Activated CD4-positive, alpha-beta memory T cell treated with anti-CD3 and anti-CD28 coated beads for 36 hours (primary cell): ENCODE results near the gene VTI1B. TPM values are rescaled to one million over a fixed set of nuclear protein-coding genes. Genes with fewer than 3 reads are reported as not detected.
A peak's percentile ranks its signal among the peaks of the same experiment; 100 is the strongest.
"Not testable (repeated sequence)": the region's sequence is repeated elsewhere in the genome, so short reads cannot be mapped to it uniquely, and the experiment has no call there.

Experiments used
- CTCF ChIA-PET: fragments of 350-600 bp; sonication (Branson Sonifier 250); formaldehyde crosslinking; loops from one replicate; lab custom pipeline; 2021; ENCODE audit warnings: antibody characterized with exemption, inconsistent platforms; lab: Charles Lee
- POLR2A ChIA-PET: fragments of 350-600 bp; sonication (Branson Sonifier 250); formaldehyde crosslinking; loops from one replicate; lab custom pipeline; 2021; ENCODE audit warnings: antibody characterized with exemption; lab: Charles Lee
- DNase-seq: peaks from one replicate; pipeline ENCODE4 v3.0.0-alpha.2; 2020
- H3K27ac Mint-ChIP-seq: one replicate; pipeline ENCODE4 v1.8.0; 2021; ENCODE audit warnings: mixed read lengths
- H3K27me3 Mint-ChIP-seq: one replicate; pipeline ENCODE4 v1.8.0; 2021; ENCODE audit warnings: mixed read lengths
- H3K36me3 Mint-ChIP-seq: one replicate; pipeline ENCODE4 v1.8.0; 2021; ENCODE audit warnings: mixed read lengths
- H3K4me1 Mint-ChIP-seq: one replicate; pipeline ENCODE4 v1.8.0; 2021; ENCODE audit warnings: low read depth, mixed read lengths
- H3K4me3 Mint-ChIP-seq: one replicate; pipeline ENCODE4 v1.8.0; 2021; ENCODE audit warnings: mild to moderate bottlenecking, mixed read lengths
- H3K9me3 Mint-ChIP-seq: one replicate; pipeline ENCODE4 v1.8.0; 2021; ENCODE audit warnings: mixed read lengths
- intact Hi-C: fragments of 100-400 bp; cut with micrococcal nuclease; formaldehyde crosslinking; loops from one replicate; pipeline ENCODE4 v1.15.1; 2023
- total RNA-seq, 2 experiments: library from RNA; stranded (reverse); gene quantifications; one replicate each; pipeline ENCODE4 v1.2.3, GENCODE V29; 2021

VTI1B gene
- total RNA-seq, 2 experiments from 2014 or later: 75.6 to 75.8 TPM

GRCh38 chr14:67704484-67705089 is 30.2 kb upstream of the VTI1B start:
- CTCF ChIA-PET: interaction anchor here (0.6 to 6.2 kb wide), 48 partner anchors 9 to 345 kb away, joined by 3 to 149 read pairs (median 6); partner anchors contain the start of genes ARG2, ATP6V1D, EIF2S1 and PIGH
- intact Hi-C loops: loop anchor here (1.0 to 5.0 kb wide), 4 partner anchors 37 to 277 kb away; no protein-coding TSS in a partner anchor
- peaks cover 7% of the 10 kb centered on the region for H3K9me3 Mint-ChIP-seq
- H3K27ac Mint-ChIP-seq: no peak overlapping the region
- POLR2A ChIA-PET: interaction anchor here (0.7 to 1.4 kb wide), 2 partner anchors 9 to 36 kb away, joined by 3 to 5 read pairs; partner anchors contain the start of gene RDH11
- H3K27me3 Mint-ChIP-seq: peaks cover 3% of the 10 kb centered on the region
- H3K4me3 Mint-ChIP-seq: no peak overlapping the region
- peaks cover 2% of the 10 kb centered on the region for H3K4me1 Mint-ChIP-seq
- H3K36me3 Mint-ChIP-seq: no peaks in the 10 kb centered on the region
- DNase-seq: peak; percentile 24

- Mint-ChIP-seq H3K27me3 (peaks cover 3% of the 10 kb centered on the region), H3K4me3 (no peak overlapping the region), H3K36me3 (no peaks in the 10 kb centered on the region), H3K27ac (no peak overlapping the region), H3K4me1 (peaks cover 2% of the 10 kb centered on the region), H3K9me3 (peaks cover 4% of the 10 kb centered on the region)
- ChIA-PET CTCF (interaction anchor here (0.6 to 6.2 kb wide), 48 partner anchors 10 to 344 kb away, joined by 3 to 149 read pairs (median 6); partner anchors contain the start of genes ARG2, ATP6V1D, EIF2S1 and PIGH), POLR2A (interaction anchor here (0.5 to 1.4 kb wide), 3 partner anchors 8 to 63 kb away, joined by 3 to 5 read pairs (median 3); partner anchors contain the start of gene RDH11)
- no peak for DNase-seq
- intact Hi-C loops: loop anchor here (1.0 to 5.0 kb wide), 4 partner anchors 37 to 277 kb away; no protein-coding TSS in a partner anchor
These were observed 29.6 kb upstream of the VTI1B start for GRCh38 chr14:67703997-67704396.

- intact Hi-C loops: loop anchor here (5.0 kb wide), 2 partner anchors 34 to 274 kb away; no protein-coding TSS in a partner anchor
- H3K27me3 Mint-ChIP-seq, H3K27ac Mint-ChIP-seq, H3K36me3 Mint-ChIP-seq, POLR2A ChIA-PET, H3K4me3 Mint-ChIP-seq, DNase-seq, H3K9me3 Mint-ChIP-seq, H3K4me1 Mint-ChIP-seq: not testable (repeated sequence)
- CTCF ChIA-PET: interaction anchor here (0.9 to 4.1 kb wide), 7 partner anchors 33 to 174 kb away, joined by 3 to 99 read pairs (median 3); no protein-coding TSS in a partner anchor
These were observed 27.1 kb upstream of the VTI1B start, which contains the start of gene RDH12 for GRCh38 chr14:67701492-67701891. Gene RDH12, plus strand, starts transcription at chr14:67701886. Its CDS starts 20,757 bp downstream, at chr14:67722643.

- no peaks in the 10 kb centered on the region for H3K27me3 Mint-ChIP-seq
- intact Hi-C loops: loop anchor here (5.0 to 10.0 kb wide), 2 partner anchors 453 to 1454 kb away; partner anchors contain the start of genes DCAF5 and PALS1
- POLR2A ChIA-PET: no interaction called here
- peaks cover 16% of the 10 kb centered on the region for H3K4me1 Mint-ChIP-seq
- H3K36me3 Mint-ChIP-seq: peaks cover 3% of the 10 kb centered on the region
- no peaks in the 10 kb centered on the region for H3K9me3 Mint-ChIP-seq
- no peak for DNase-seq
- H3K4me3 Mint-ChIP-seq: no peak overlapping the region
- CTCF ChIA-PET: interaction anchor here (1.5 kb wide), 1 partner anchor 79 kb away, joined by 5 read pairs; no protein-coding TSS in a partner anchor
- no peak overlapping the region for H3K27ac Mint-ChIP-seq
These were observed 23.7 kb upstream of the VTI1B start for GRCh38 chr14:67698179-67698578.

GRCh38 chr14:67697006-67697405 is 22.6 kb upstream of the VTI1B start:
- intact Hi-C loops: loop anchor here (5.0 to 10.0 kb wide), 2 partner anchors 452 to 1455 kb away; partner anchors contain the start of genes DCAF5 and PALS1
- Mint-ChIP-seq H3K36me3 (peaks cover 9% of the 10 kb centered on the region), H3K4me3 (no peak overlapping the region), H3K4me1 (peaks cover 24% of the 10 kb centered on the region), H3K27ac (no peak overlapping the region), H3K9me3 (no peaks in the 10 kb centered on the region), H3K27me3 (no peaks in the 10 kb centered on the region)
- ChIA-PET POLR2A (no interaction called here), CTCF (interaction anchor here (0.9 to 1.0 kb wide), 2 partner anchors 78 to 269 kb away, joined by 3 read pairs; no protein-coding TSS in a partner anchor)
- DNase-seq: no peak

- H3K4me3 Mint-ChIP-seq: peak within 1 kb of the TSS; percentile 90
- no peaks in the 10 kb centered on the region for H3K9me3 Mint-ChIP-seq
- peak; percentile 91 for DNase-seq
- POLR2A ChIA-PET: interaction anchor here (0.6 to 2.9 kb wide), 13 partner anchors 9 to 336 kb away, joined by 3 to 16 read pairs (median 5); partner anchors contain the start of genes ATP6V1D, EIF2S1, PIGH and ZFYVE26
- H3K36me3 Mint-ChIP-seq: peaks cover 20% of the 10 kb centered on the region
- no peaks in the 10 kb centered on the region for H3K27me3 Mint-ChIP-seq
- H3K4me1 Mint-ChIP-seq: peaks cover 24% of the 10 kb centered on the region
- CTCF ChIA-PET: interaction anchor here (0.8 to 4.9 kb wide), 9 partner anchors 9 to 335 kb away, joined by 3 to 43 read pairs (median 4); partner anchors contain the start of genes ATP6V1D, EIF2S1, PIGH and VTI1B
- intact Hi-C loops: loop anchor here (1.0 to 10.0 kb wide), 7 partner anchors 15 to 1457 kb away; partner anchors contain the start of genes ARG2, DCAF5, PALS1 and PIGH
- H3K27ac Mint-ChIP-seq: peak within 1 kb of the TSS; percentile 93
These were observed 21.0 kb upstream of the VTI1B start, which contains the start of gene RDH11 for GRCh38 chr14:67695394-67695949. Gene RDH11, minus strand, starts transcription at chr14:67695764. Its CDS starts 61 bp downstream, at chr14:67695703.

- CTCF ChIA-PET: interaction anchor here (1.0 to 4.9 kb wide), 9 partner anchors 10 to 335 kb away, joined by 3 to 43 read pairs (median 4); partner anchors contain the start of genes ATP6V1D, EIF2S1, PIGH and VTI1B
- no peaks in the 10 kb centered on the region for H3K27me3 Mint-ChIP-seq
- POLR2A ChIA-PET: interaction anchor here (1.0 to 2.9 kb wide), 10 partner anchors 9 to 335 kb away, joined by 3 to 16 read pairs (median 6); partner anchors contain the start of genes ATP6V1D, EIF2S1, PIGH and ZFYVE26
- H3K36me3 Mint-ChIP-seq: peaks cover 25% of the 10 kb centered on the region
- peaks cover 24% of the 10 kb centered on the region for H3K4me1 Mint-ChIP-seq
- no peaks in the 10 kb centered on the region for H3K9me3 Mint-ChIP-seq
- peak overlapping the region; percentile 93 for H3K27ac Mint-ChIP-seq
- peak; percentile 88 for DNase-seq
- intact Hi-C loops: loop anchor here (1.0 to 10.0 kb wide), 7 partner anchors 15 to 1457 kb away; partner anchors contain the start of genes ARG2, DCAF5, PALS1 and PIGH
- H3K4me3 Mint-ChIP-seq: peak overlapping the region; percentile 90
These were observed 20.5 kb upstream of the VTI1B start for GRCh38 chr14:67694791-67695393.

GRCh38 chr14:67690011-67690410 is 15.6 kb upstream of the VTI1B start:
- DNase-seq: no peak
- Mint-ChIP-seq H3K4me1 (peaks cover 22% of the 10 kb centered on the region), H3K27ac (no peak overlapping the region), H3K27me3 (no peaks in the 10 kb centered on the region), H3K4me3 (no peak overlapping the region), H3K9me3 (no peaks in the 10 kb centered on the region), H3K36me3 (peaks cover 63% of the 10 kb centered on the region)
- CTCF ChIA-PET: no interaction called here
- intact Hi-C loops: loop anchor here (10.0 kb wide), 1 partner anchor 445 kb away; the partner anchor contains the start of gene PALS1
- POLR2A ChIA-PET: no interaction called here

- peaks cover 31% of the 10 kb centered on the region for H3K4me1 Mint-ChIP-seq
- intact Hi-C loops: loop anchor here (5.0 kb wide), 1 partner anchor 322 kb away; the partner anchor contains the start of gene EIF2S1
These were observed 9.4 kb upstream of the VTI1B start for GRCh38 chr14:67683842-67684241.

GRCh38 chr14:67680941-67681340 is 6.5 kb upstream of the VTI1B start:
- Mint-ChIP-seq H3K9me3 (no peaks in the 10 kb centered on the region), H3K27ac (no peak overlapping the region), H3K27me3 (no peaks in the 10 kb centered on the region), H3K4me1 (peaks cover 37% of the 10 kb centered on the region), H3K36me3 (peaks cover 53% of the 10 kb centered on the region), H3K4me3 (no peak overlapping the region)
- intact Hi-C loops: loop anchor here (1.0 to 5.0 kb wide), 2 partner anchors 14 to 319 kb away; partner anchors contain the start of genes EIF2S1 and RDH11
- POLR2A ChIA-PET: interaction anchor here (3.3 kb wide), 1 partner anchor 14 kb away, joined by 16 read pairs; the partner anchor contains the start of gene RDH11
- no peak for DNase-seq
- CTCF ChIA-PET: interaction anchor here (1.4 to 1.9 kb wide), 2 partner anchors 14 to 22 kb away, joined by 3 to 5 read pairs; no protein-coding TSS in a partner anchor

More at GRCh38 chr14:67683842-67684241, 9.4 kb upstream of the VTI1B start:
- Mint-ChIP-seq H3K27me3 (no peaks in the 10 kb centered on the region), H3K36me3 (peaks cover 64% of the 10 kb centered on the region), H3K27ac (peak overlapping the region; percentile 0), H3K4me3 (no peak overlapping the region), H3K9me3 (no peaks in the 10 kb centered on the region)
- ChIA-PET POLR2A (interaction anchor here (2.3 kb wide), 1 partner anchor 11 kb away, joined by 7 read pairs; the partner anchor contains the start of gene RDH11), CTCF (interaction anchor here (1.0 kb wide), 1 partner anchor 15 kb away, joined by 3 read pairs; no protein-coding TSS in a partner anchor)
- no peak for DNase-seq
